GM23338 (cell line): ENCODE results near the gene CCNK. TPM values are rescaled to one million over a fixed set of nuclear protein-coding genes. Genes with fewer than 3 reads are reported as not detected.
A peak's percentile ranks its signal among the peaks of the same experiment; 100 is the strongest.

Experiments
- ATAC-seq: fragments of 200-7000 bp; cut with Tn5 transposase; 3 replicates; pipeline ENCODE4 v1.9.1; 2020
- DNase-seq: peaks from one replicate; pipeline ENCODE4 v3.0.0-alpha.2; 2015; ENCODE audit warnings: low spot score
- H2AFZ ChIP-seq: fragments of 200-600 bp; sonication (generic); 2 replicates; pipeline ENCODE4 v1.8.0; 2016; ENCODE audit warnings: antibody characterized with exemption, mild to moderate bottlenecking, moderate library complexity
- H3F3A ChIP-seq: fragments of 200-600 bp; sonication (generic); replicated peaks from 2 replicates; pipeline ENCODE4 v1.8.0; 2017; ENCODE audit warnings: antibody characterized with exemption, mixed run types, low read depth
- H3K27ac ChIP-seq: fragments of 200-600 bp; sonication (generic); 2 replicates; pipeline ENCODE4 v1.6.1; 2016; ENCODE audit warnings: low read depth
- H3K27me3 ChIP-seq: fragments of 200-600 bp; sonication (generic); 2 replicates; pipeline ENCODE4 v1.8.0; 2016; ENCODE audit warnings: mild to moderate bottlenecking, mixed run types, moderate library complexity; ENCODE audit not compliant: insufficient read depth
- H3K36me3 ChIP-seq: fragments of 200-600 bp; sonication (generic); 2 replicates; pipeline ENCODE4 v1.8.0; 2016; ENCODE audit warnings: mild to moderate bottlenecking; ENCODE audit not compliant: insufficient read depth
- H3K4me1 ChIP-seq: fragments of 200-600 bp; sonication (generic); 2 replicates; pipeline ENCODE4 v1.8.0; 2016; ENCODE audit warnings: mild to moderate bottlenecking, moderate library complexity; ENCODE audit not compliant: insufficient read depth
- H3K4me2 ChIP-seq: fragments of 200-600 bp; sonication (generic); 2 replicates; pipeline ENCODE4 v1.7.1; 2017; ENCODE audit warnings: mixed run types
- H3K4me3 ChIP-seq: fragments of 200-600 bp; sonication (generic); 2 replicates; pipeline ENCODE4 v1.6.1; 2016; ENCODE audit warnings: mixed run types
- H3K79me2 ChIP-seq: fragments of 200-600 bp; sonication (generic); replicated peaks from 2 replicates; pipeline ENCODE4 v1.8.0; 2017; ENCODE audit warnings: mild to moderate bottlenecking; ENCODE audit not compliant: insufficient read depth
- H3K9me2 ChIP-seq: fragments of 200-600 bp; sonication (generic); 2 replicates; pipeline ENCODE4 v1.8.0; 2017; ENCODE audit not compliant: insufficient read depth
- H4K20me1 ChIP-seq: fragments of 200-600 bp; sonication (generic); replicated peaks from 2 replicates; pipeline ENCODE4 v1.8.0; 2017; ENCODE audit warnings: mild to moderate bottlenecking; ENCODE audit not compliant: insufficient read depth
- H3K27ac Mint-ChIP-seq: 2 replicates; pipeline ENCODE4 v1.8.0; 2020; ENCODE audit warnings: inconsistent platforms, mild to moderate bottlenecking, moderate library complexity, mixed read lengths
- H3K27me3 Mint-ChIP-seq: 3 replicates; pipeline ENCODE4 v1.8.0; 2022; ENCODE audit warnings: low read depth, mild to moderate bottlenecking, moderate library complexity, mixed read lengths, inconsistent platforms; ENCODE audit not compliant: insufficient read depth, poor library complexity
- H3K36me3 Mint-ChIP-seq: 3 replicates; pipeline ENCODE4 v1.8.0; 2021; ENCODE audit warnings: low read depth, mild to moderate bottlenecking, inconsistent platforms, moderate library complexity, mixed read lengths
- H3K4me1 Mint-ChIP-seq: 3 replicates; pipeline ENCODE4 v1.8.0; 2020; ENCODE audit warnings: mild to moderate bottlenecking, inconsistent platforms, mixed read lengths
- H3K4me3 Mint-ChIP-seq: 3 replicates; pipeline ENCODE4 v1.8.0; 2021; ENCODE audit warnings: moderate library complexity, mild to moderate bottlenecking, inconsistent platforms, mixed read lengths
- H3K9me3 Mint-ChIP-seq: 3 replicates; pipeline ENCODE4 v1.8.0; 2020; ENCODE audit warnings: moderate library complexity, mild to moderate bottlenecking, inconsistent platforms, mixed read lengths
- CREB1 ChIP-seq: fragments of 250-450 bp; sonication (Bioruptor Pico); IDR thresholded peaks from 2 replicates; pipeline ENCODE4 v1.5.0; 2020; ENCODE audit warnings: low read depth, mild to moderate bottlenecking, moderate library complexity
- EZH2 ChIP-seq: fragments of 200-600 bp; sonication (generic); IDR thresholded peaks from one replicate; pipeline ENCODE4 v1.8.0; 2017; ENCODE audit warnings: antibody characterized with exemption, mild to moderate bottlenecking, low read depth; ENCODE audit not compliant: unreplicated experiment
- STAT1 ChIP-seq: IDR thresholded peaks from one replicate; pipeline ENCODE4 v1.6.1; 2016; ENCODE audit warnings: antibody characterized with exemption; ENCODE audit not compliant: unreplicated experiment
- ZNF114 ChIP-seq: fragments of 250-450 bp; sonication (Bioruptor Pico); IDR thresholded peaks from 2 replicates; pipeline ENCODE4 v1.5.0; 2020; ENCODE audit warnings: mild to moderate bottlenecking, moderate library complexity
- ZNF331 ChIP-seq: fragments of 250-450 bp; sonication (Bioruptor Pico); IDR thresholded peaks from 2 replicates; pipeline ENCODE4 v1.5.0; 2020; ENCODE audit warnings: low read depth, mild to moderate bottlenecking, moderate library complexity
- polyA plus RNA-seq: library from polyadenylated mRNA; unstranded; fragments of >200 nt; fragmentation: Nextera tagmentation; extraction: Ambion mirVana; gene quantifications from 2 replicates; pipeline ENCODE4 v1.2.1, GENCODE V29; 2016
- total RNA-seq: library from RNA; depleted of rRNA; stranded (reverse); fragments of >200 nt; shearing (Covaris generic); gene quantifications from 2 replicates; pipeline ENCODE4 v1.2.3, GENCODE V29; 2014
- TF ChIP-seq, protein P1 (sequence below): fragments of 250-450 bp; sonication (Bioruptor Pico); IDR thresholded peaks from 2 replicates; pipeline ENCODE4 v1.5.0; 2020; ENCODE audit warnings: mild to moderate bottlenecking, moderate library complexity
- TF ChIP-seq, protein P2 (sequence below), 2 experiments: fragments of 200-600 bp in 1 of 2; sonication (generic) in 1 of 2; conservative IDR thresholded peaks; 2 replicates each; pipeline versions ENCODE4 v1.5.1 to v1.6.1; 2016 to 2017; ENCODE audit warnings: antibody characterized with exemption in 2 of 2, low read depth in 2 of 2, mild to moderate bottlenecking in 2 of 2, moderate library complexity in 1 of 2

Gene CCNK
- total and polyA plus RNA-seq, 2 experiments from 2014 or later, result 54.0 to 60.6 TPM

DNA sequence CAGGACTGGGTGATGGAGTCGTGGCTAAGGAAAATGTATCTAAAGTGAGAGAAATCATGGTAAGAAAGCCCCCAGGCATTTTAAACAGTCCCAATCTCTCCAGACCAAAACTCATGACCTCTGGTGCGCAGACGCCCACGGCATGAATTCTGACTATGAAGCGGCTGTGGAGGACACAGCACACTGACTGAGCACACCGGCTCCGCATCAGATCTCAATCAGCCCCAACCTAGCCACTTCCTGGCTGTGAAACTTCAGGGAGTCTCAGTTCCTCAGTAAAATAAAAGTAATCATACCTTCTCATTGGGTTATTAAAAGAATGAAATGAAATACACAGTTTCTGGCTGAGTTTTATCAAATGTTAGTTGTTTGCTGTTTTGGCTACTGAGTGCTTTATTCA is 39.3 kb upstream of the CCNK start (continued):
- TF ChIP-seq, protein P1, sequence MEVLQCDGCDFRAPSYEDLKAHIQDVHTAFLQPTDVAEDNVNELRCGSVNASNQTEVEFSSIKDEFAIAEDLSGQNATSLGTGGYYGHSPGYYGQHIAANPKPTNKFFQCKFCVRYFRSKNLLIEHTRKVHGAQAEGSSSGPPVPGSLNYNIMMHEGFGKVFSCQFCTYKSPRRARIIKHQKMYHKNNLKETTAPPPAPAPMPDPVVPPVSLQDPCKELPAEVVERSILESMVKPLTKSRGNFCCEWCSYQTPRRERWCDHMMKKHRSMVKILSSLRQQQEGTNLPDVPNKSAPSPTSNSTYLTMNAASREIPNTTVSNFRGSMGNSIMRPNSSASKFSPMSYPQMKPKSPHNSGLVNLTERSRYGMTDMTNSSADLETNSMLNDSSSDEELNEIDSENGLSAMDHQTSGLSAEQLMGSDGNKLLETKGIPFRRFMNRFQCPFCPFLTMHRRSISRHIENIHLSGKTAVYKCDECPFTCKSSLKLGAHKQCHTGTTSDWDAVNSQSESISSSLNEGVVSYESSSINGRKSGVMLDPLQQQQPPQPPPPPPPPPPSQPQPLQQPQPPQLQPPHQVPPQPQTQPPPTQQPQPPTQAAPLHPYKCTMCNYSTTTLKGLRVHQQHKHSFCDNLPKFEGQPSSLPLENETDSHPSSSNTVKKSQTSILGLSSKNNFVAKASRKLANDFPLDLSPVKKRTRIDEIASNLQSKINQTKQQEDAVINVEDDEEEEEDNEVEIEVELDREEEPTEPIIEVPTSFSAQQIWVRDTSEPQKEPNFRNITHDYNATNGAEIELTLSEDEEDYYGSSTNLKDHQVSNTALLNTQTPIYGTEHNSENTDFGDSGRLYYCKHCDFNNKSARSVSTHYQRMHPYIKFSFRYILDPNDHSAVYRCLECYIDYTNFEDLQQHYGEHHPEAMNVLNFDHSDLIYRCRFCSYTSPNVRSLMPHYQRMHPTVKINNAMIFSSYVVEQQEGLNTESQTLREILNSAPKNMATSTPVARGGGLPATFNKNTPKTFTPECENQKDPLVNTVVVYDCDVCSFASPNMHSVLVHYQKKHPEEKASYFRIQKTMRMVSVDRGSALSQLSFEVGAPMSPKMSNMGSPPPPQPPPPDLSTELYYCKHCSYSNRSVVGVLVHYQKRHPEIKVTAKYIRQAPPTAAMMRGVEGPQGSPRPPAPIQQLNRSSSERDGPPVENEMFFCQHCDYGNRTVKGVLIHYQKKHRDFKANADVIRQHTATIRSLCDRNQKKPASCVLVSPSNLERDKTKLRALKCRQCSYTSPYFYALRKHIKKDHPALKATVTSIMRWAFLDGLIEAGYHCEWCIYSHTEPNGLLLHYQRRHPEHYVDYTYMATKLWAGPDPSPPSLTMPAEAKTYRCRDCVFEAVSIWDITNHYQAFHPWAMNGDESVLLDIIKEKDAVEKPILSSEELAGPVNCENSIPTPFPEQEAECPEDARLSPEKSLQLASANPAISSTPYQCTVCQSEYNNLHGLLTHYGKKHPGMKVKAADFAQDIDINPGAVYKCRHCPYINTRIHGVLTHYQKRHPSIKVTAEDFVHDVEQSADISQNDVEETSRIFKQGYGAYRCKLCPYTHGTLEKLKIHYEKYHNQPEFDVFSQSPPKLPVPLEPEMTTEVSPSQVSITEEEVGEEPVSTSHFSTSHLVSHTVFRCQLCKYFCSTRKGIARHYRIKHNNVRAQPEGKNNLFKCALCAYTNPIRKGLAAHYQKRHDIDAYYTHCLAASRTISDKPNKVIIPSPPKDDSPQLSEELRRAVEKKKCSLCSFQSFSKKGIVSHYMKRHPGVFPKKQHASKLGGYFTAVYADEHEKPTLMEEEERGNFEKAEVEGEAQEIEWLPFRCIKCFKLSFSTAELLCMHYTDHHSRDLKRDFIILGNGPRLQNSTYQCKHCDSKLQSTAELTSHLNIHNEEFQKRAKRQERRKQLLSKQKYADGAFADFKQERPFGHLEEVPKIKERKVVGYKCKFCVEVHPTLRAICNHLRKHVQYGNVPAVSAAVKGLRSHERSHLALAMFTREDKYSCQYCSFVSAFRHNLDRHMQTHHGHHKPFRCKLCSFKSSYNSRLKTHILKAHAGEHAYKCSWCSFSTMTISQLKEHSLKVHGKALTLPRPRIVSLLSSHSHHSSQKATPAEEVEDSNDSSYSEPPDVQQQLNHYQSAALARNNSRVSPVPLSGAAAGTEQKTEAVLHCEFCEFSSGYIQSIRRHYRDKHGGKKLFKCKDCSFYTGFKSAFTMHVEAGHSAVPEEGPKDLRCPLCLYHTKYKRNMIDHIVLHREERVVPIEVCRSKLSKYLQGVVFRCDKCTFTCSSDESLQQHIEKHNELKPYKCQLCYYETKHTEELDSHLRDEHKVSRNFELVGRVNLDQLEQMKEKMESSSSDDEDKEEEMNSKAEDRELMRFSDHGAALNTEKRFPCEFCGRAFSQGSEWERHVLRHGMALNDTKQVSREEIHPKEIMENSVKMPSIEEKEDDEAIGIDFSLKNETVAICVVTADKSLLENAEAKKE, result no peak

DNA sequence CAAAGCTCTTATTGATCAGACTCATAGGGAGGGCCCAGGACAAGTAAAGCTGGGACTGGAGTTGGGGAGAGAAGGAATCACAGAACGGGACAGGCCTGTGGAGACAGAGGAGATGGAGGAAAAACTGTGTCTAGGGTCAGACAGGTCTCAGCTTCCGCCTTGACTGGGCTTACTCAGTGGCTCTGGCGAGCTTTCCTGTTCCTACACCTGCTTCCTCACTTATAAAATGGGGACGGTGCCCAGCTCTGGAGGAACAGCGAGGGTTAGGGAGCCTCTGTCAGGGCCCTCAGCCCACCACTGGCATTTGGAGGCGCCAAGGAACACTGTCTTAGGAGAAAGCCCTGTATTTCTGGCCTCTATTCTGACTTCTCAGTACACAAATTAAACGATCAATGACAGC is 35.3 kb upstream of the CCNK start:
- ATAC-seq, result no peak
- Histone ChIP-seq H3K36me3 (peaks cover 7% of the 10 kb centered on the region; the same call in 1 of the 2 replicates), H3K79me2 (0 out of 2 replicates have a peak, but pooled peaks cover 2% of the 10 kb centered on the region), H4K20me1 (no peaks in the 10 kb centered on the region; the same call in none of the 2 replicates), H3K4me2 (no peak overlapping the region), H3K9me2 (no peaks in the 10 kb centered on the region), H2AFZ (no peak overlapping the region), H3K4me3 (no peak overlapping the region), H3K4me1 (no peaks in the 10 kb centered on the region), H3K27me3 (no peaks in the 10 kb centered on the region), H3F3A (no peaks in the 10 kb centered on the region), H3K27ac (no peak overlapping the region)
- no peak for DNase-seq
- peaks cover 26% of the 10 kb centered on the region for H3K36me3 Mint-ChIP-seq
- H3K4me3 Mint-ChIP-seq, result no peak overlapping the region
- no peak for TF ChIP-seq EZH2
- TF ChIP-seq CREB1 (CRISPR knock-in tag), result no peak
- H3K27ac Mint-ChIP-seq, result 0 out of 2 replicates have a peak overlapping the region, but pooled peaks have one; percentile 3
- H3K4me1 Mint-ChIP-seq, result peaks cover 6% of the 10 kb centered on the region
- H3K9me3 Mint-ChIP-seq, result no peaks in the 10 kb centered on the region
- peaks cover 6% of the 10 kb centered on the region for H3K27me3 Mint-ChIP-seq

DNA sequence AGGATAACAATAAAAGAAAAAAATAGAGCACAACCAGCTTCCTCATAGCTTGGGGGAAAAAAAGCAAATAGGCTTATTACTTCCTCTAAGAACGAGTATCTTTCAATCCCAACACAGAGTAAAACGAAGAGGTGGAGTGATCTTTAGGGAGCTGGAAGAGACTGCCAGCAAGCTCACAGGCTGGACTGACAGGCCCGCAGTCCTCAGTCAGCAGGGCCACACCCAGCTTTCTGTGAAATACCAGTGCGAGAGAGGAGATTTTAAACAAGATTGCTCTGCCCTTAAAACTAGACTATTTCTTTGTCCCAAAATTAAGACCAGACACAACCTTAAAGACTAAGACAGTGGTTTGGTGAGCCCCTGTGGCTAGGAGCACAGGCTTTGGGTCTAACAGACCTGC is 33.5 kb upstream of the CCNK start:
- ATAC-seq, result no peak
- no peaks in the 10 kb centered on the region for H3F3A ChIP-seq
- peaks cover 23% of the 10 kb centered on the region for H3K36me3 Mint-ChIP-seq
- TF ChIP-seq EZH2 (no peak), STAT1 (no peak), ZNF331 (CRISPR knock-in tag) (no peak), ZNF114 (CRISPR knock-in tag) (no peak)
- TF ChIP-seq, protein P2, sequence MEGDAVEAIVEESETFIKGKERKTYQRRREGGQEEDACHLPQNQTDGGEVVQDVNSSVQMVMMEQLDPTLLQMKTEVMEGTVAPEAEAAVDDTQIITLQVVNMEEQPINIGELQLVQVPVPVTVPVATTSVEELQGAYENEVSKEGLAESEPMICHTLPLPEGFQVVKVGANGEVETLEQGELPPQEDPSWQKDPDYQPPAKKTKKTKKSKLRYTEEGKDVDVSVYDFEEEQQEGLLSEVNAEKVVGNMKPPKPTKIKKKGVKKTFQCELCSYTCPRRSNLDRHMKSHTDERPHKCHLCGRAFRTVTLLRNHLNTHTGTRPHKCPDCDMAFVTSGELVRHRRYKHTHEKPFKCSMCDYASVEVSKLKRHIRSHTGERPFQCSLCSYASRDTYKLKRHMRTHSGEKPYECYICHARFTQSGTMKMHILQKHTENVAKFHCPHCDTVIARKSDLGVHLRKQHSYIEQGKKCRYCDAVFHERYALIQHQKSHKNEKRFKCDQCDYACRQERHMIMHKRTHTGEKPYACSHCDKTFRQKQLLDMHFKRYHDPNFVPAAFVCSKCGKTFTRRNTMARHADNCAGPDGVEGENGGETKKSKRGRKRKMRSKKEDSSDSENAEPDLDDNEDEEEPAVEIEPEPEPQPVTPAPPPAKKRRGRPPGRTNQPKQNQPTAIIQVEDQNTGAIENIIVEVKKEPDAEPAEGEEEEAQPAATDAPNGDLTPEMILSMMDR (conservative IDR thresholded peaks at IDR 0.05; ENCODE audit: low read depth in 2 of 2), result no peak

More for the DNA sequence above, 33.5 kb upstream of the CCNK start:
- no peak overlapping the region for H3K4me3 Mint-ChIP-seq
- no peaks in the 10 kb centered on the region for H3K4me1 ChIP-seq
- H3K4me2 ChIP-seq, result no peak overlapping the region
- H3K36me3 ChIP-seq, result peaks cover 7% of the 10 kb centered on the region; the same call in 1 of the 2 replicates
- no peaks in the 10 kb centered on the region; the same call in 1 of the 2 replicates for H4K20me1 ChIP-seq
- no peaks in the 10 kb centered on the region for H3K9me3 Mint-ChIP-seq
- H3K27me3 ChIP-seq, result no peaks in the 10 kb centered on the region
- H3K27ac ChIP-seq, result no peak overlapping the region
- H3K9me2 ChIP-seq, result no peaks in the 10 kb centered on the region
- H3K4me1 Mint-ChIP-seq, result no peaks in the 10 kb centered on the region
- no peak overlapping the region for H3K27ac Mint-ChIP-seq
- H2AFZ ChIP-seq, result no peak overlapping the region
- peaks cover 10% of the 10 kb centered on the region; the same call in 1 of the 2 replicates for H3K79me2 ChIP-seq
- peaks cover 4% of the 10 kb centered on the region for H3K27me3 Mint-ChIP-seq
- no peak for DNase-seq
- no peak overlapping the region for H3K4me3 ChIP-seq
